NCI-H128 (cell line): ENCODE measurements around the gene ZBTB7C.
"Not testable (repeated sequence)": the region's sequence is repeated elsewhere in the genome, so short reads cannot be mapped to it uniquely, and the experiment has no call there.

Source experiments
- DNase-seq: peaks from one replicate; lab custom pipeline; 2025; ENCODE audit not compliant: unreplicated experiment; lab: John Stamatoyannopoulos, UW

Gene ZBTB7C

GRCh38 chr18:48303883-48304282 lies 105.3 kb downstream of the ZBTB7C start:
- no peak for DNase-seq

GRCh38 chr18:48302736-48303135 lies 106.4 kb downstream of the ZBTB7C start:
- no peak for DNase-seq

- DNase-seq = no peak
Measured at GRCh38 chr18:48300463-48300961, 108.7 kb downstream of the ZBTB7C start.

- DNase-seq = no peak
Measured at GRCh38 chr18:48297139-48297538, 112.0 kb downstream of the ZBTB7C start.

GRCh38 chr18:48296581-48296980 lies 112.6 kb downstream of the ZBTB7C start:
- DNase-seq = no peak

- DNase-seq = no peak
Measured at GRCh38 chr18:48295586-48296311, 113.4 kb downstream of the ZBTB7C start.

- DNase-seq = no peak
Measured at GRCh38 chr18:48294899-48295585, 114.1 kb downstream of the ZBTB7C start.

- peak; percentile 86 for DNase-seq
Measured at GRCh38 chr18:48293954-48294898, 115.0 kb downstream of the ZBTB7C start.

GRCh38 chr18:48292782-48293424 lies 116.3 kb downstream of the ZBTB7C start:
- no peak for DNase-seq

- DNase-seq = no peak
Measured at GRCh38 chr18:48292229-48292628, 117.0 kb downstream of the ZBTB7C start.

- peak; percentile 84 for DNase-seq
Measured at GRCh38 chr18:48290162-48290926, 118.8 kb downstream of the ZBTB7C start.

GRCh38 chr18:48284743-48285142 lies 124.4 kb downstream of the ZBTB7C start:
- no peak for DNase-seq

- DNase-seq = not testable (repeated sequence)
Measured at GRCh38 chr18:48284011-48284410, 125.2 kb downstream of the ZBTB7C start.

- not testable (repeated sequence) for DNase-seq
Measured at GRCh38 chr18:48281460-48281859, 127.7 kb downstream of the ZBTB7C start.

GRCh38 chr18:48279312-48279711 lies 129.9 kb downstream of the ZBTB7C start:
- no peak for DNase-seq

- DNase-seq = no peak
Measured at GRCh38 chr18:48278081-48278480, 131.1 kb downstream of the ZBTB7C start.

- no peak for DNase-seq
Measured at GRCh38 chr18:48274301-48274700, 134.9 kb downstream of the ZBTB7C start.

GRCh38 chr18:48270929-48271328 lies 138.3 kb downstream of the ZBTB7C start:
- DNase-seq = no peak

GRCh38 chr18:48265328-48265727 lies 143.9 kb downstream of the ZBTB7C start:
- DNase-seq = no peak
